Loucy (cell line): ENCODE measurements around the gene SERPINA5.

Experiments
- EZH2phosphoT487 ChIP-seq: fragments of 200-600 bp; IDR thresholded peaks from 2 replicates; pipeline ENCODE4 v1.6.1; 2018; ENCODE audit warnings: antibody characterized with exemption, mild to moderate bottlenecking, moderate library complexity, borderline replicate concordance
- TF ChIP-seq, protein P1 (sequence below): fragments of 200-600 bp; sonication (generic); conservative IDR thresholded peaks from 2 replicates; pipeline ENCODE4 v1.5.1; 2014; ENCODE audit warnings: mild to moderate bottlenecking, antibody characterized with exemption, low read length

- TF ChIP-seq, protein P1, sequence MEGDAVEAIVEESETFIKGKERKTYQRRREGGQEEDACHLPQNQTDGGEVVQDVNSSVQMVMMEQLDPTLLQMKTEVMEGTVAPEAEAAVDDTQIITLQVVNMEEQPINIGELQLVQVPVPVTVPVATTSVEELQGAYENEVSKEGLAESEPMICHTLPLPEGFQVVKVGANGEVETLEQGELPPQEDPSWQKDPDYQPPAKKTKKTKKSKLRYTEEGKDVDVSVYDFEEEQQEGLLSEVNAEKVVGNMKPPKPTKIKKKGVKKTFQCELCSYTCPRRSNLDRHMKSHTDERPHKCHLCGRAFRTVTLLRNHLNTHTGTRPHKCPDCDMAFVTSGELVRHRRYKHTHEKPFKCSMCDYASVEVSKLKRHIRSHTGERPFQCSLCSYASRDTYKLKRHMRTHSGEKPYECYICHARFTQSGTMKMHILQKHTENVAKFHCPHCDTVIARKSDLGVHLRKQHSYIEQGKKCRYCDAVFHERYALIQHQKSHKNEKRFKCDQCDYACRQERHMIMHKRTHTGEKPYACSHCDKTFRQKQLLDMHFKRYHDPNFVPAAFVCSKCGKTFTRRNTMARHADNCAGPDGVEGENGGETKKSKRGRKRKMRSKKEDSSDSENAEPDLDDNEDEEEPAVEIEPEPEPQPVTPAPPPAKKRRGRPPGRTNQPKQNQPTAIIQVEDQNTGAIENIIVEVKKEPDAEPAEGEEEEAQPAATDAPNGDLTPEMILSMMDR: no peak
- TF ChIP-seq EZH2phosphoT487: no peak
These were observed 12.1 kb downstream of the SERPINA5 start for GRCh38 chr14:94593376-94593748.
